NCI-H748 (cell line): ENCODE results near the gene RAD9A.

Experiments
- DNase-seq: peaks from one replicate; lab custom pipeline; 2025; ENCODE audit not compliant: unreplicated experiment; lab: John Stamatoyannopoulos, UW

The RAD9A gene

DNA sequence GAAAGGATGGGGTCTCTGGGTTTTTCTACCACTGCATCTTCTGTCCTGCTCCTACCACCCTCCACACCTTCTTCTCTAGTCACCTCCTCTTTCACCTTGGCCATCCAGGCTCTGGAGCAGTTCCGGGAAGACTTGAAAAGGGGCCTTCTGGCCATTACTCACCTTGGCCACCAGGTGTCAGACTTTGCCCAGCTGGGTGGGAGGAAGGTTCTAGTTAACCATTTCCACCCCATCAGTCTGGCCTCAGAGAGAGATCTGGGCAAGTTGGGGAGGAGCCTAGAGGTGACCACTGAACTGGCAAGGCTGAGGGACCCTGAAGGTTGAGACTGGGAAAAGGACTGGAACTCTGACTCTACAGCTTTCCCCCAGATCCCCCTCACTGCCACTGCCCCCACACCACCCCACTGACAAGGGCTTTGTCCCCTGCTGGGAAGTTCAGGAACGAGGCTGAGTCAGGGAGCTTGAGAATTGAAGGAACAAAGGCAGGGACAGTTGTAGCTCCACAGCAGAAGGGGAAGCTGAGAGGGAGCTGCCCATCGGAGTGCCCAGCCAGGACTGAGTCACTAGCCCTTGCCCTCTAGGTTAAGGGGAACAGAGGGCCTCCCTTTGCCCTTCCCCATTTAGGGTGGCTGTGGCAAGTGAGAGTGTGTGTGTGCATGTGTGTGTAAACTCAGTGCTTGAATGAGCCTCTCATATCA lies 34.8 kb upstream of the RAD9A start:
- peak; percentile 65 for DNase-seq

DNA sequence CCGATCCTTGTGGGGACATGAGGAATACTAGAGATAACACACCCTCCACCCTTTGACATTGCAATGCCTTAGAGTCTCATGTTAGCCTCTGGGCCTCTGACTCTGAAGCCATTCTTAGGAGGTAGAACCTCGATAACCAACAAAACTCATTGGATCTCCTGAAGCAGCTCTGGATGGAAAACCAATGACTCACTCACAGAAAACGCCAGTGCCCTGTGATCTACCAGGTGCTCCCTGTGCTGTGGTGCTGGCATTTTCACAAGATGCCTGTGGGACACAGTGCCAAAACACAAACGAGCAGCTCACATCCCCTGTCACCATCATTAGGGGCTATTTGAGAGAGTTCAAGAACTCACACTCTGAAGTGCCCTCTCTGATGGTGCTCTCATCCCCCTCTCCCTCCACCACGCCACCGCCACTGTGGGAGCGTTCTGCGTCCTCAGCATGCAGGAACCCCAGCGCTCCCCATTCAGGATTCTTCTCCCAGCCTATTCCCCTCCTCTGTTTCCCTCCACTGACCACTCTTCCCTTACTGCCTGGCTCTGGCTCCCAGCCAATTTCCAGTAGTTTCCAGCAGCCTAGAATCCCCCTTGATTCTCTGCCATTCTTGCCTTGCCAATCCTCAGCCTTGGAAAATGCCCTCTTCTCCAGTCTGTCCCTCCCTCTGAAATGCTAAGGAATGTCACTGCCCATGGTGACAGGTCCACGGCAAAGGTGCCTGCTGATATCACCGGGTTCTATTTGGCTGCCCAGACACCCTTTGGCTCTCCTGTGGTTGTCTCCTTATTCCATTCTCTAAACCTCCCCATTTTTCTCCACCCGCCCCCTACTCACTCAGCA lies 33.7 kb upstream of the RAD9A start:
- no peak for DNase-seq

DNA sequence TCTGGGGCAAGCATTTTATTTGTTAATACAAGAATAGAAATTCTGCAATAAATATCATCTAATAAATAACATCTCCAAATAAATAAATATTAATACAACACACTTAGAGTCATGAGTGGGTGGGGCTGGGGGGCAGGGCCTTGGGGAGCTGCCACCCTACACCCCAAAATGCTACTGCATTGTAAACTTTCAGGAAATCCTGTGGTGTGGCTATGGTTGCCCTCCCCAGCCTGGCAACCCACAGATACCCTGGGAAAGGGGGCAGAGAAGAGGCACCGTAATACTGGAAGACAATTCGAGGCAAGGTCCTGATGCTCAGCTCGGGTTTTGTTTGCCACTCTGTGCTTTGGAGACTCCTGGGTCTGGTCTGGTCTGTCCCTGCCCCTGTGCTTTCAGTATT lies 27.6 kb upstream of the RAD9A start:
- DNase-seq = no peak

DNA sequence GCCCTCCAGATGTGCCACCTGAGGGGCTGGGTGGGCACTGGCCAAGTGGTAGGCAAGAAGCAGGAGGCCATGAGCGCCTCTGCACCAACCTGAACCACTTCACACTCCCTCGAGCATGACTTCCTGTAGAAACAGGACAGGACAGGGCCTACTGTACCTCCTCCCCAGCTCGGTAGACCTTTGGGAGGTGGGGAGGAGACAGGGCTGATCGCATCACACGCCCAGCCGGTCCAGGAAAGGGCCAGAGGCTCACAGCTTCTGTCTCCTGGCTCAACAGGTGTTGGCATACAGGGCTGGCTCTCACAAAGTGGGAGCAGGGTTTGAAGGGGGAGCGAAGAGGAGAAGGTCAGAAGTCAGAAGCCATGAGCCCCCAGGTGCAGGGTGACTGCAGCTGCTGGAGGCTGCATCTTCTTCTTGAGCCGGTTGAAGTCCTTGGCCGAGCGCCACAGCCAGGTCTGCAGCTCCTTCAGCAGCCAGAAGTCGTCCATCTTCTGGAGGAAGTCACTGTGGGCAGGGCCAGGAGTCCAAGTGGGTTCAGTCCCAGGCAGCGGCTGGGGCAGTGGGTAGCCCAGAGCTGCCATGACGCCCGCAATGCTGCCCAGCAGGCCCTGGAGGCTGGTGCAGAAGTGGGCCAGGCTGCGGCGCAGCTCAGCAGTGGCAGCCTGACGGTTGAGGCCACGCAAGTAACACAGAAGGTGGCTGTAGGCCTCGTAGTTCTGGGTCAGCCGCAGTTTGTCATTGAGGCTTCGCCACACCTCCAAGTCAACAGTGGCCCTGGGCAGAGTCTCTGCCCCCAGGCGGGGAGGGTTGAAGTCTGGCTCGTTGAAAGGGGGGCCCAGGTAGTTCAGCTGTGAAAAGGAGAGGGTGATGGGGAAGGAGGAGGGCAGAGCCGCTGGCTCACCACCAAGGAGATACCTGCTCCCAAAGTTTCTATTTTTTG lies 26.7 kb upstream of the RAD9A start:
- no peak for DNase-seq

- no peak for DNase-seq
Measured at GRCh38 chr11:67365736-67366444, 25.9 kb upstream of the RAD9A start.

GRCh38 chr11:67366546-67366945 lies 25.2 kb upstream of the RAD9A start:
- DNase-seq = no peak

DNA sequence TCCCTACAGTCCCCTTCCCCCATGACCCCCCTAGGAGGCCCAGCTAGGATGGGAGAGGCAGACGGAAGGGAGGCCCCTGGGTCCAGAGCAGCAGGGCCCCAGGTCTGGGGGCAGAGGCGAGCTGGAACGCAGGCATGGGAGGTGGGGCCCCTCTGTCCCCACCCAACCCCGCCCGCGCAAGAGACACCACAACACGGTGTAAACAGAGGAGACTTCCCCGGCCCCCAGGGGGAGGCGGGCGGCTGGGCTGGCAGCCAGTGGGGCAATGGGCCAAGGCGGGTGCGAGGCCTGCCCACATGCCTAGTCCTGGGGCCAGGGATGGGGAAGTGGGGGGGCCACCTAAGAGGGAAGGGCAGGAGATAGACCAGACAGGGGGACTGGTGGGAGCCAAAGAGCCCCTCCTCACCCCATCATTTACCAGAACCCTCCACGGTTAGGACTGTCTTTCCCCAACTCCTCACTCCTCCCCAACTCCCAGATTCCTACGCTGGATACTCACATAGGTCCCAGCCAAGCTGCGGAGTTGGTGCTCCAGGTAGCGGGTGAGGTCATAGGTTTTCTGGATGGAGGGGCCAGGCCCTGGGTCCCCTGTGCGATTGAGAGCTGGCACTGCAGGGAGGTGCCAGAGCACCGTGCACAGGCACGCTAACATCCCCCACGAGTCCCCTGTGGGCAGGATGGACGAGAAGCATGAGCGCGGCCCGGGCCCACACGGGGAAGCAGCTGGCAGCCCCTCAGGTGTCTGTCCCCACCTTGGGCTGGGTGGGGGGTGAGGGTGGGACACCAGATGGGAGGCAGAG lies 24.6 kb upstream of the RAD9A start:
- no peak for DNase-seq

DNA sequence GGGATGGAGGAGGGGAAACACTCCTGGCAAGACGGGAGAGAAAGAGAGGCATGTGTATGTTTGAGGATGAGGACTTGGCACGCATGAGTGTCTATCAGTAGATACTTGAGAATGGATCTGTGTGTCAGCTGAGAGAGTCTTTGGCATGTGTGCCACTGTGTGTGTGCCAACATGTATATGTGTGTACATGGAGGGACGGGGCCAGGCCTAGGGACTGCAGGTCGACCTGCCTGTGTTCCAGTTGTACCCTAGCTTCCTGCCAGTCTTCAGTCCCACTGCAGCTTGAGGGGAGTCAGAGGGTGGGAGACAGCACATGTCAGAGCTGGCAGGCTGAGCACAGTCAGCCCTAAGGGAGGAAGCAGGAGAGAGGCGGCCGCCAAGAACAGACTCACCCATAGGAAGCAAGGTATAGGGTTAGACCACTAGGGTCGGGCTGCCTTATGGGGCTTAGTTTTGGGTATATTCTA lies 24.0 kb upstream of the RAD9A start:
- no peak for DNase-seq

- no peak for DNase-seq
Measured at GRCh38 chr11:67368621-67369020, 23.2 kb upstream of the RAD9A start.

DNA sequence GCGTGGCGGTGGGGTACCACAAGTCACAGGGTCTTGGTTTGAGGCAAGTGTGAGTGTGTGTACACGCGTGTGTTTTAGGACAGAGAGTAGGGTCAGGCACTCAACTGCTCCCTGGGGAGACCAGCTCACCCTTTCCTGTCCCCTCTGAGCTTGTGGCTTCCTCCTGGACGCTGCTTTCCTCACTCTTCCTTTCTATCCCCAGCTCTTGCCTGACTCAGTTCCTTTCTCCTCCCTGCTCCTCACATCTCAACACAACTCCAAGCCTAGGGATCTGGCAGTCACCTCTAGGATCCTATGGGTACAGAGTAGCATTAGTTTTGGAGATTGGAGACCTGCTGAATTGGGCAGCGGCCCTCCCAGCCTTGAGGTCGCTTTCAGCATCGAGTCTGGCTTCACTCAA lies 22.5 kb upstream of the RAD9A start:
- no peak for DNase-seq

GRCh38 chr11:67369801-67370284 lies 21.9 kb upstream of the RAD9A start:
- no peak for DNase-seq

GRCh38 chr11:67370351-67371076 lies 21.3 kb upstream of the RAD9A start:
- DNase-seq = no peak

- no peak for DNase-seq
Measured at GRCh38 chr11:67371189-67371910, 20.4 kb upstream of the RAD9A start.

GRCh38 chr11:67371911-67372320 lies 19.9 kb upstream of the RAD9A start:
- no peak for DNase-seq

DNA sequence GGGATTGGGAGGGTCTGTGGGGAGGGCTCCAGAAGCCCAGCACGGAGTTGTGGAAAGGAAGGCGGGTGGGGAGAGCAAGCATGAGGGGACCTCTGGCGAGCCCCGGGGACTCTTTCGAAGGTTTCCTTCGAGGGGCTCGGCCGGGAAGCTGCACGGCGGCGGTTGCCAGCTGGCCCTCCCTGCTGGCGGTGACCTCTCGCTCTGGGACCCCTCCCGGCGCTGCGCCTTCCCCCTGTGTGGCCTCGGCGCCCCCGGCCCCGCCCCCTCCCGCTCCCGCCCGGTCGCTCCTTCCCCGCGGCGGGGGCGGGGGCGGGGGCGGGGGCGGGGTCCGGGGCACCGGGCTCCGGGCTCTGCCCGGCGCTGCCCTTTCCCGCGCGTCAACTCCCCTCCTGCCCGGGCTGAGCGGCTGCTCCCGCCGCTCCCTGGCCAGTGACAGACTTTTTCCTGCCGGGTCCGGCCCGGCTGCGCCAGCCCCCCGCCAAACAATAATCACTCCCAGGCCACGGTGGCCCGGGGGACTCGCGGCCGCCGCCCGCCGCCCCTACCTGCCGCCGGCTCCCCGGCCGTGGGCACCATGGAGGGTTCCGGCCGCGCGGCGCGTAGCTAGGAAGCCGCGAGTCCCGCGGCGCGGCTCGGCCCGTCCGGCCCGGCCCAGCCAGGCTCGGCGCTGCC lies 19.3 kb upstream of the RAD9A start:
- DNase-seq = peak; percentile 46

- DNase-seq = peak; percentile 53
Measured at GRCh38 chr11:67372993-67373647, 18.7 kb upstream of the RAD9A start, which contains the start of gene CLCF1. Gene CLCF1 (minus strand): TSS chr11:67373598. CDS start chr11:67373539, 59 bp downstream.
